Measurements from ENCODE around the gene HECTD2.

GRCh38 chr10:91360461-91360860 lies 49.7 kb upstream of the HECTD2 start:
- TF ChIP-seq, protein P1, sequence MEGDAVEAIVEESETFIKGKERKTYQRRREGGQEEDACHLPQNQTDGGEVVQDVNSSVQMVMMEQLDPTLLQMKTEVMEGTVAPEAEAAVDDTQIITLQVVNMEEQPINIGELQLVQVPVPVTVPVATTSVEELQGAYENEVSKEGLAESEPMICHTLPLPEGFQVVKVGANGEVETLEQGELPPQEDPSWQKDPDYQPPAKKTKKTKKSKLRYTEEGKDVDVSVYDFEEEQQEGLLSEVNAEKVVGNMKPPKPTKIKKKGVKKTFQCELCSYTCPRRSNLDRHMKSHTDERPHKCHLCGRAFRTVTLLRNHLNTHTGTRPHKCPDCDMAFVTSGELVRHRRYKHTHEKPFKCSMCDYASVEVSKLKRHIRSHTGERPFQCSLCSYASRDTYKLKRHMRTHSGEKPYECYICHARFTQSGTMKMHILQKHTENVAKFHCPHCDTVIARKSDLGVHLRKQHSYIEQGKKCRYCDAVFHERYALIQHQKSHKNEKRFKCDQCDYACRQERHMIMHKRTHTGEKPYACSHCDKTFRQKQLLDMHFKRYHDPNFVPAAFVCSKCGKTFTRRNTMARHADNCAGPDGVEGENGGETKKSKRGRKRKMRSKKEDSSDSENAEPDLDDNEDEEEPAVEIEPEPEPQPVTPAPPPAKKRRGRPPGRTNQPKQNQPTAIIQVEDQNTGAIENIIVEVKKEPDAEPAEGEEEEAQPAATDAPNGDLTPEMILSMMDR (conservative IDR thresholded peaks at IDR 0.05), result no peak
- no peak for TF ChIP-seq ZFX (IDR thresholded peaks at IDR 0.05)
